AG10803 (cell line): Measurements from ENCODE around the gene GATD1.

Experiments used
- DNase-seq: peaks from one replicate; pipeline ENCODE4 v3.0.0; 2010; ENCODE audit warnings: low read depth
- H3K4me3 ChIP-seq: 2 replicates; pipeline ENCODE4 v1.5.1; 2011; ENCODE audit warnings: mild to moderate bottlenecking, low read length, control low read depth
- CTCF ChIP-seq: conservative IDR thresholded peaks from 2 replicates; pipeline ENCODE4 v1.5.1; 2011; ENCODE audit warnings: mild to moderate bottlenecking, low read length, control low read depth, inconsistent platforms

Gene GATD1

DNA sequence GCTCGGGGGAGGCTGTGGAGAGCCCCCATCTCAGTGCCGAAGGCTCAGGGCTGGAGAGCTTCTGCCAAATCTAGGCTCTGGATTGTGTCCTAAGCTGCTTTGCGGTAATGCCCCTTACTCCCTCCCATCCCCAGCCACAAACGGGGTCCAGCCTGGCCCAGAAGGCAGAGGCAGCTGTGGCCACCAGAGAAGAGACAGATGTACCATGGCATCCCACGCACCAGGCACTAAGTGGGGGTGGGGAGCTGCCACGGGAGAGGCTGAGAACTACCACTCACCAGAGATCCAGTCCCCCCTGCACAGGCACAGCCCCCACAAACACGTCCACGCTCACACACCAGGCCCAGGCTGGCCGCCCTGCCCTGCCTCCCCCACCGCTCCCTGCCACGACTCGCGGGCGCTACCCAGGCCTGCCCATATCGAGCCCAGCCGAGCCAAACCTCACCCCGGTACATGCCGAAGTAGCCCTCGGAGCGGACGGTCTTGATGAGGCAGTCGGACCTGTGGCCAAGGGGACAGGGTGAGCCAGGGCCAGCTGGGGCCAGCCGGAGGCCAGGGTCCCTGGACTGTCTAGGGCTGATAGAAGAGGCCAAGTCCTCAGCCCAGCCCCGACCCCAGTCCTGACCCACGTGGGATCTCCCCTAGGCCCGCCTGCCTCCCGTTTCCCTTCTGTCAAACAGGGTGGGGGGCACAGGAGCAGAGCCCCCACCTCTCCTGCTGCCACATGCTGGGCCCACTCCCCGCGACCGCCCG, 16.9 kb upstream of the GATD1 start:
- TF ChIP-seq CTCF, result no peak
- DNase-seq, result no peak
- no peak overlapping the region; the same call in 1 of the 2 replicates for H3K4me3 ChIP-seq

GRCh38 chr11:793556-793955, 16.3 kb upstream of the GATD1 start:
- TF ChIP-seq CTCF, result no peak
- no peak overlapping the region for H3K4me3 ChIP-seq
- no peak for DNase-seq

GRCh38 chr11:792873-793272, 15.6 kb upstream of the GATD1 start:
- no peak overlapping the region for H3K4me3 ChIP-seq
- DNase-seq, result no peak
- no peak for TF ChIP-seq CTCF

- no peak overlapping the region for H3K4me3 ChIP-seq
- DNase-seq, result no peak
- no peak for TF ChIP-seq CTCF
These were observed 15.2 kb upstream of the GATD1 start for GRCh38 chr11:792535-792821.

DNA sequence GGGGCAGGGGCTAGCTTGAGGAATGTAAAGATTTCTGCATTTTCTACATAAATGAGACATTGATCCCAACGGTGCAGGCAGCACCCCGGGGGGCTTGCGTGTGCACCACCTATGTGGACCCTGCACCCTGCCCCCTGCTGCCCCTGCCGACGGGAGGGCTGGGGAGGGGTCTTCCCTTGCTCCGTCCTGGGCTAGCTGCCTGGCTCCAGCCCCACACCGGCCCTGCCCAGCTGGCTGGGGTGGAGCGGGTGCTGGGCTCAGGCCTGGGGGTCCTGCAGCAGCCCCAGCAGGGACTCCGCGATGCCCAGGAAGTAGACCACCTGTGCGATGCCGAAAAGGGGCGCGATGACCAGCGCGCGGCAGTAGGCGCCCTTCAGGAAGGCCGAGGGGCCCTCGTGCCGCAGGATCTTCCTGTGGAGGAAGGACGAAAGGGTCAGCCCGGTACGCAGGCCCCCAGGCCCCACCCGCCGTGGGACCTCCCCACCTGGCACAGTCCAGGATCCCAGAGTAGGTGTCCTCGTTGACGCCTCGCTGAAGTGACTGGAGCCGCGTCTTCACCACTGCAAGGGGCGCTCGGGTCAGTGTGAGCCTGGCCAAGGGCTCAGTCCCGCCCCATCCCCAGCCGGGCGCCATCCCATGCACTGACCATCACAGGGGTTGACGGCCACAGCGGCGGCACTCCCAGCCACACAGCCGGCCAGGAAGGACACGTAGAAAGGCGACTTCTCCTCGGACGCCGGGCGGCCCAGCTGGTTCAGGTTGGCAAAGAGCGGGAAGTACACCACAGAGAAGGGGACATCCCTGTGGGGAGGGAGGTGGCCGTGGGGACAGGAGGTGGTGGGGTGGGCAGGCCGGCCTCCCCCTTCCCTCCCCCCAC, 14.6 kb upstream of the GATD1 start:
- no peak overlapping the region for H3K4me3 ChIP-seq
- DNase-seq, result no peak
- TF ChIP-seq CTCF, result no peak

GRCh38 chr11:790721-791564, 13.7 kb upstream of the GATD1 start:
- H3K4me3 ChIP-seq, result no peak overlapping the region
- no peak for TF ChIP-seq CTCF
- DNase-seq, result peak; percentile 18
